MM.1S (cell line): ENCODE measurements around the gene CCNG1.

ENCODE experiments used
- EZH2 ChIP-seq: fragments of 300-600 bp; sonication (generic); optimal IDR thresholded peaks from 2 replicates; pipeline ENCODE3; 2017; ENCODE audit warnings: low read depth, mild to moderate bottlenecking, antibody characterized with exemption, low read length, mixed read lengths
- TF ChIP-seq, protein P1 (sequence below): fragments of 300-600 bp; sonication (generic); IDR thresholded peaks from 2 replicates; pipeline ENCODE4 v1.5.1; 2016; ENCODE audit warnings: antibody characterized with exemption, low read length, mixed read lengths

DNA sequence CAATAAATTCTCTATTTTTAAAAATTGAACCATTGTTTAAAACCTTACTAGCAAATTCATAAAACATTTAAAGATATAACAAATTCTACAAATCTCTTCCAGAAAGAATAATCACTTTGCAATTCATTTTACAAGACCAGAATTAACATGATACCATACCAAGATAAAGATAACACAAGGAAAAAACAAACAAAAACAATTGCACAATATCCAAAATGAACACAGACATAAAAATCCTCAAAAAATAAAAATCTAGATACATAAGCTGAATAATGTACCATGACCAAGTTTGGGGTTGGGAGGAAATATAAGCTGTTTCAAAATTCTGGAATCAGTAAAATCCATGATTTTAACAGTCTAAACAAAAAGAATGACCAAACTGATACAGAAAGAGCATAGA lies 11.1 kb downstream of the CCNG1 start:
- TF ChIP-seq, protein P1, sequence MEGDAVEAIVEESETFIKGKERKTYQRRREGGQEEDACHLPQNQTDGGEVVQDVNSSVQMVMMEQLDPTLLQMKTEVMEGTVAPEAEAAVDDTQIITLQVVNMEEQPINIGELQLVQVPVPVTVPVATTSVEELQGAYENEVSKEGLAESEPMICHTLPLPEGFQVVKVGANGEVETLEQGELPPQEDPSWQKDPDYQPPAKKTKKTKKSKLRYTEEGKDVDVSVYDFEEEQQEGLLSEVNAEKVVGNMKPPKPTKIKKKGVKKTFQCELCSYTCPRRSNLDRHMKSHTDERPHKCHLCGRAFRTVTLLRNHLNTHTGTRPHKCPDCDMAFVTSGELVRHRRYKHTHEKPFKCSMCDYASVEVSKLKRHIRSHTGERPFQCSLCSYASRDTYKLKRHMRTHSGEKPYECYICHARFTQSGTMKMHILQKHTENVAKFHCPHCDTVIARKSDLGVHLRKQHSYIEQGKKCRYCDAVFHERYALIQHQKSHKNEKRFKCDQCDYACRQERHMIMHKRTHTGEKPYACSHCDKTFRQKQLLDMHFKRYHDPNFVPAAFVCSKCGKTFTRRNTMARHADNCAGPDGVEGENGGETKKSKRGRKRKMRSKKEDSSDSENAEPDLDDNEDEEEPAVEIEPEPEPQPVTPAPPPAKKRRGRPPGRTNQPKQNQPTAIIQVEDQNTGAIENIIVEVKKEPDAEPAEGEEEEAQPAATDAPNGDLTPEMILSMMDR, result no peak
- TF ChIP-seq EZH2, result no peak
